Measurements from ENCODE around the gene DHX15.
"Not testable (repeated sequence)": the region's sequence is repeated elsewhere in the genome, so short reads cannot be mapped to it uniquely, and the experiment has no call there.

DNA sequence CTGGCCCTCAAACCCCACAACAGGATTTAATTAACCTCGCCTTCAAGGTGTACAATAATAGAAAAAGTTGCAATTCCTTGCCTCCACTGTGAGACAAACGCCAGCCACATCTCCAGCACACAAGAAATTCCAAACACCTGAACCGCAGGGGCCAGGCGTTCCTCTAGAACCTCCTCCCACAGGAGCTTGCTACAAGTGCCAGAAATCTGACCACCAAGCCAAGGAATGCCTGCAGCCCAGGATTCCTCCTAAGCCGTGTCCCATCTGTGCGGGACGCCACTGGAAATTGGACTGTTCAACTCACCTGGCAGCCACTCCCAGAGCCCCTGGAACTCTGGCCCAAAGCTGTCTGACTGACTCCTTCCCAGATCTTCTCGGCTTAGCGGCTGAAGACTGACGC is 81.3 kb downstream of the DHX15 start:
- TF ChIP-seq, protein P1, sequence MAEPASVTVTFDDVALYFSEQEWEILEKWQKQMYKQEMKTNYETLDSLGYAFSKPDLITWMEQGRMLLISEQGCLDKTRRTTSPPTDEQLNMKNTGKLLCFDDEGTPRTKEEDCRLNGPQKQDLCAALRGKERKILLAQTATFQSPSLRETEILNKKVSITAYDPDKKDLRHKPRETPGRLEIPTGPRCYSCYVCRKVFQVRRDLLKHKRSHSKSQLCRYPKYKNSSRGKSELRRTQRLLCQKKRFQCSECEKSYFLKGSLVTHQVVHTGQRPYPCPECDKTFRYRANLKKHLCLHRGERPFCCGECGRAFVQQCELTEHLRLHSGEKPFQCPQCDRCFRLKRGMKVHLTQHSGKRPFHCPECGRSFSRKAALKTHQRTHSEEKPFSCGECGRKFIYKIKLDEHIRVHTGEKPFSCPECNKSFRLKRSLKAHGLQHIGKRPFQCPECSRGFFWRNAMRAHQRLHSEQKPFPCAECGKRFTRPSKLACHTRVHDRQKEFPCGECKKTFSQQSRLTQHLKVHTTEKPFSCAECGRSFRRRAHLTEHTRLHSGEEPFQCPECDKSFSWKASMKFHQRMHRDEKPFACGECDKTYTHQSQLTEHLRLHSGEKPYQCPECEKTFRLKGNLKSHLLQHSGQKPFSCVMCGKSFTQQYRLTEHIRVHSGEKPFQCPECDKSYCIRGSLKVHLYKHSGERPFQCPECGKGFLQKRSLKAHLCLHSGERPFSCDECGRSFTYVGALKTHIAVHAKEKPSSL (CRISPR knock-in tag; conservative IDR thresholded peaks at IDR 0.05), result not testable (repeated sequence)
- TF ChIP-seq PREB (CRISPR knock-in tag; IDR thresholded peaks at IDR 0.05; ENCODE audit: borderline replicate concordance); JUN (CRISPR knock-in tag; IDR thresholded peaks at IDR 0.05); HMGXB4 (CRISPR knock-in tag; IDR thresholded peaks at IDR 0.05); CTCF (IDR thresholded peaks at IDR 0.05); E2F5 (CRISPR knock-in tag; IDR thresholded peaks at IDR 0.05); ESRRA (CRISPR knock-in tag; IDR thresholded peaks at IDR 0.05; ENCODE audit: borderline replicate concordance); GABPB1 (CRISPR knock-in tag; IDR thresholded peaks at IDR 0.05): not testable (repeated sequence)
